Astrocyte (in vitro differentiated cells and primary cell): ENCODE data around the gene KHNYN. TPM values are rescaled to one million over a fixed set of nuclear protein-coding genes. Genes with fewer than 3 reads are reported as not detected.

Source experiments
- DNase-seq: peaks from one replicate; pipeline ENCODE4 v3.0.0-alpha.2; 2010; ENCODE audit warnings: low read depth
- FAIRE-seq: peaks from 2 replicates; lab custom pipeline; 2011; peaks lifted over from hg19 to GRCh38; lab: Jason Lieb, UNC
- H2AFZ ChIP-seq: 2 replicates; pipeline ENCODE4 v1.6.0; 2012; ENCODE audit warnings: low read depth, low read length, inconsistent platforms
- H3K27ac ChIP-seq: 2 replicates; pipeline ENCODE4 v1.5.1; 2011; ENCODE audit warnings: low read depth, low read length, inconsistent platforms
- H3K27me3 ChIP-seq: 2 replicates; pipeline ENCODE4 v1.6.0; 2011; ENCODE audit warnings: low read length, inconsistent platforms; ENCODE audit not compliant: insufficient read depth
- H3K36me3 ChIP-seq: 2 replicates; pipeline ENCODE4 v1.5.1; 2011; ENCODE audit warnings: low read length, inconsistent platforms; ENCODE audit not compliant: insufficient read depth
- H3K4me1 ChIP-seq: 2 replicates; pipeline ENCODE4 v1.5.1; 2011; ENCODE audit warnings: low read length, inconsistent platforms; ENCODE audit not compliant: insufficient read depth
- H3K4me2 ChIP-seq: 2 replicates; pipeline ENCODE4 v1.6.0; 2012; ENCODE audit warnings: low read length, inconsistent platforms
- H3K4me3 ChIP-seq: 2 replicates; pipeline ENCODE4 v1.5.1; 2011; ENCODE audit warnings: low read depth, mild to moderate bottlenecking, low read length, inconsistent platforms; ENCODE audit not compliant: insufficient read depth
- H3K79me2 ChIP-seq: 2 replicates; pipeline ENCODE4 v1.6.0; 2012; ENCODE audit warnings: mild to moderate bottlenecking, low read length, inconsistent platforms; ENCODE audit not compliant: insufficient read depth
- H3K9ac ChIP-seq: 2 replicates; pipeline ENCODE4 v1.6.0; 2012; ENCODE audit warnings: mild to moderate bottlenecking, low read length, inconsistent platforms
- H3K9me3 ChIP-seq: 2 replicates; pipeline ENCODE4 v1.5.1; 2012; ENCODE audit warnings: low read depth, mild to moderate bottlenecking, low read length, inconsistent platforms; ENCODE audit not compliant: insufficient read depth
- H4K20me1 ChIP-seq: 2 replicates; pipeline ENCODE4 v1.6.0; 2012; ENCODE audit warnings: low read length, inconsistent platforms; ENCODE audit not compliant: insufficient read depth
- H3K27ac Mint-ChIP-seq: one replicate; pipeline ENCODE4 v1.8.0; 2021; ENCODE audit warnings: mild to moderate bottlenecking, mixed read lengths; ENCODE audit not compliant: unreplicated experiment
- H3K27me3 Mint-ChIP-seq: one replicate; pipeline ENCODE4 v1.8.0; 2021; ENCODE audit warnings: low read depth, mixed read lengths; ENCODE audit not compliant: unreplicated experiment
- H3K36me3 Mint-ChIP-seq: one replicate; pipeline ENCODE4 v1.8.0; 2021; ENCODE audit warnings: low read depth, mixed read lengths; ENCODE audit not compliant: unreplicated experiment
- H3K4me1 Mint-ChIP-seq: one replicate; pipeline ENCODE4 v1.8.0; 2021; ENCODE audit warnings: low read depth, mixed read lengths; ENCODE audit not compliant: unreplicated experiment
- H3K4me3 Mint-ChIP-seq: one replicate; pipeline ENCODE4 v1.8.0; 2021; ENCODE audit warnings: mild to moderate bottlenecking, moderate library complexity, mixed read lengths; ENCODE audit not compliant: unreplicated experiment
- H3K9me3 Mint-ChIP-seq: one replicate; pipeline ENCODE4 v1.8.0; 2021; ENCODE audit warnings: mild to moderate bottlenecking, mixed read lengths; ENCODE audit not compliant: unreplicated experiment
- CTCF ChIP-seq: IDR thresholded peaks from 2 replicates; pipeline ENCODE4 v1.5.1; 2011; ENCODE audit warnings: low read depth, mild to moderate bottlenecking, inconsistent platforms, low read length, moderate library complexity; ENCODE audit not compliant: insufficient read depth
- EZH2 ChIP-seq: IDR thresholded peaks from 2 replicates; pipeline ENCODE4 v1.6.1; 2012; ENCODE audit warnings: mild to moderate bottlenecking, low read length, inconsistent platforms; ENCODE audit not compliant: insufficient read depth
- total RNA-seq: library from RNA; stranded (reverse); gene quantifications from 2 replicates; pipeline ENCODE4 v1.2.1, GENCODE V29; 2021

The KHNYN gene
- total RNA-seq, 1 donor from 2014 or later, result 45.5 TPM

GRCh38 chr14:24422261-24422660, 7.5 kb upstream of the KHNYN start:
- Mint-ChIP-seq H3K27me3 (peaks cover 15% of the 10 kb centered on the region), H3K36me3 (no peaks in the 10 kb centered on the region)

GRCh38 chr14:24422694-24423601, 6.8 kb upstream of the KHNYN start:
- DNase-seq (no peak), FAIRE-seq (no peak)
- no peaks in the 10 kb centered on the region for H3K9me3 ChIP-seq
- no peaks in the 10 kb centered on the region for H4K20me1 ChIP-seq
- no peak for TF ChIP-seq EZH2
- no peak for TF ChIP-seq CTCF
- no peak overlapping the region for H3K9ac ChIP-seq
- Mint-ChIP-seq H3K27me3 (peaks cover 17% of the 10 kb centered on the region), H3K4me1 (peaks cover 15% of the 10 kb centered on the region), H3K9me3 (no peaks in the 10 kb centered on the region), H3K27ac (no peak overlapping the region), H3K36me3 (no peaks in the 10 kb centered on the region), H3K4me3 (no peak overlapping the region)
- peaks cover 29% of the 10 kb centered on the region for H3K27me3 ChIP-seq
- no peak overlapping the region for H3K4me2 ChIP-seq
- no peaks in the 10 kb centered on the region for H3K36me3 ChIP-seq
- peaks cover 4% of the 10 kb centered on the region for H3K4me1 ChIP-seq
- no peak overlapping the region for H3K4me3 ChIP-seq
- H3K27ac ChIP-seq, result no peak overlapping the region
- no peak overlapping the region for H2AFZ ChIP-seq
- no peaks in the 10 kb centered on the region for H3K79me2 ChIP-seq

More at GRCh38 chr14:24422261-24422660, 7.5 kb upstream of the KHNYN start:
- DNase-seq (no peak), FAIRE-seq (no peak)
- TF ChIP-seq EZH2, result no peak
- no peak for TF ChIP-seq CTCF
- H3K27ac Mint-ChIP-seq, result no peak overlapping the region
- H3K36me3 ChIP-seq, result no peaks in the 10 kb centered on the region
- H3K4me1 ChIP-seq, result peaks cover 4% of the 10 kb centered on the region
- H2AFZ ChIP-seq, result no peak overlapping the region
- H3K9me3 Mint-ChIP-seq, result no peaks in the 10 kb centered on the region
- H3K9me3 ChIP-seq, result no peaks in the 10 kb centered on the region
- peaks cover 29% of the 10 kb centered on the region for H3K27me3 ChIP-seq
- H4K20me1 ChIP-seq, result no peaks in the 10 kb centered on the region
- H3K4me2 ChIP-seq, result no peak overlapping the region
- H3K27ac ChIP-seq, result no peak overlapping the region
- no peak overlapping the region for H3K4me3 ChIP-seq
- no peak overlapping the region for H3K9ac ChIP-seq
- no peak overlapping the region for H3K4me3 Mint-ChIP-seq
- H3K4me1 Mint-ChIP-seq, result peaks cover 15% of the 10 kb centered on the region
- no peaks in the 10 kb centered on the region for H3K79me2 ChIP-seq

GRCh38 chr14:24425704-24426103, 4.0 kb upstream of the KHNYN start:
- Mint-ChIP-seq H3K4me1 (peaks cover 15% of the 10 kb centered on the region), H3K36me3 (no peaks in the 10 kb centered on the region), H3K27me3 (peaks cover 2% of the 10 kb centered on the region), H3K27ac (peak overlapping the region; percentile 98), H3K4me3 (peak overlapping the region; percentile 6), H3K9me3 (no peaks in the 10 kb centered on the region)
- H3K4me1 ChIP-seq, result peaks cover 12% of the 10 kb centered on the region
- H3K9me3 ChIP-seq, result no peaks in the 10 kb centered on the region
- H3K4me3 ChIP-seq, result no peak overlapping the region
- peaks cover 1% of the 10 kb centered on the region for H4K20me1 ChIP-seq
- DNase-seq (peak; percentile 66), FAIRE-seq (peak; percentile 43)
- TF ChIP-seq CTCF, result no peak
- no peak for TF ChIP-seq EZH2
- H3K79me2 ChIP-seq, result peaks cover 6% of the 10 kb centered on the region
- H3K36me3 ChIP-seq, result no peaks in the 10 kb centered on the region
- H3K27me3 ChIP-seq, result peaks cover 18% of the 10 kb centered on the region
- no peak overlapping the region for H3K9ac ChIP-seq
- peak overlapping the region; percentile 2 for H3K27ac ChIP-seq
- H2AFZ ChIP-seq, result no peak overlapping the region
- peak overlapping the region; percentile 15 for H3K4me2 ChIP-seq
